Measurements from ENCODE around the gene TSPAN5.
"Not testable (repeated sequence)": the region's sequence is repeated elsewhere in the genome, so short reads cannot be mapped to it uniquely, and the experiment has no call there.

Gene TSPAN5

GRCh38 chr4:98658287-98659105 is at the start of gene TSPAN5:
TSPAN5 (minus strand) TSS chr4:98658611.
- peak within 1 kb of the TSS; percentile 79 for H3K4me3 ChIP-seq (ENCODE audit: low read length)
- no peak for TF ChIP-seq ZNF274 (IDR thresholded peaks at IDR 0.05; ENCODE audit: low read depth, low read length)

- no peak overlapping the region for H3K4me3 ChIP-seq (ENCODE audit: low read length)
- TF ChIP-seq ZNF274 (IDR thresholded peaks at IDR 0.05; ENCODE audit: low read depth, low read length) = no peak
Measured at GRCh38 chr4:98706935-98707334, 48.5 kb upstream of the TSPAN5 start.

GRCh38 chr4:98706200-98706813 is 47.9 kb upstream of the TSPAN5 start:
- no peak overlapping the region for H3K4me3 ChIP-seq (ENCODE audit: low read length)
- TF ChIP-seq ZNF274 (IDR thresholded peaks at IDR 0.05; ENCODE audit: low read depth, low read length) = no peak

GRCh38 chr4:98705586-98705985 is 47.2 kb upstream of the TSPAN5 start:
- H3K4me3 ChIP-seq (ENCODE audit: low read length) = not testable (repeated sequence)

- no peak for TF ChIP-seq ZNF274 (IDR thresholded peaks at IDR 0.05; ENCODE audit: low read depth, low read length)
- H3K4me3 ChIP-seq (ENCODE audit: low read length) = no peak overlapping the region
Measured at GRCh38 chr4:98700656-98701055, 42.2 kb upstream of the TSPAN5 start.

GRCh38 chr4:98694076-98694475 is 35.7 kb upstream of the TSPAN5 start:
- no peak for TF ChIP-seq ZNF274 (IDR thresholded peaks at IDR 0.05; ENCODE audit: low read depth, low read length)
- no peak overlapping the region for H3K4me3 ChIP-seq (ENCODE audit: low read length)

GRCh38 chr4:98692411-98692810 is 34.0 kb upstream of the TSPAN5 start:
- TF ChIP-seq ZNF274 (IDR thresholded peaks at IDR 0.05; ENCODE audit: low read depth, low read length) = no peak
- H3K4me3 ChIP-seq (ENCODE audit: low read length) = no peak overlapping the region

- no peak for TF ChIP-seq ZNF274 (IDR thresholded peaks at IDR 0.05; ENCODE audit: low read depth, low read length)
- no peak overlapping the region for H3K4me3 ChIP-seq (ENCODE audit: low read length)
Measured at GRCh38 chr4:98691588-98691987, 33.2 kb upstream of the TSPAN5 start.

- TF ChIP-seq ZNF274 (IDR thresholded peaks at IDR 0.05; ENCODE audit: low read depth, low read length) = no peak
- H3K4me3 ChIP-seq (ENCODE audit: low read length) = no peak overlapping the region
Measured at GRCh38 chr4:98689507-98690174, 31.2 kb upstream of the TSPAN5 start.

GRCh38 chr4:98688411-98689290 is 30.2 kb upstream of the TSPAN5 start:
- no peak overlapping the region for H3K4me3 ChIP-seq (ENCODE audit: low read length)
- TF ChIP-seq ZNF274 (IDR thresholded peaks at IDR 0.05; ENCODE audit: low read depth, low read length) = no peak

- TF ChIP-seq ZNF274 (IDR thresholded peaks at IDR 0.05; ENCODE audit: low read depth, low read length) = no peak
- H3K4me3 ChIP-seq (ENCODE audit: low read length) = no peak overlapping the region
Measured at GRCh38 chr4:98687876-98688275, 29.5 kb upstream of the TSPAN5 start.

GRCh38 chr4:98686847-98687246 is 28.4 kb upstream of the TSPAN5 start:
- H3K4me3 ChIP-seq (ENCODE audit: low read length) = no peak overlapping the region
- TF ChIP-seq ZNF274 (IDR thresholded peaks at IDR 0.05; ENCODE audit: low read depth, low read length) = no peak

GRCh38 chr4:98686043-98686707 is 27.8 kb upstream of the TSPAN5 start:
- no peak for TF ChIP-seq ZNF274 (IDR thresholded peaks at IDR 0.05; ENCODE audit: low read depth, low read length)
- no peak overlapping the region for H3K4me3 ChIP-seq (ENCODE audit: low read length)
